ENCODE results near the gene FANCL.
"Not testable (repeated sequence)": the region's sequence is repeated elsewhere in the genome, so short reads cannot be mapped to it uniquely, and the experiment has no call there.

FANCL gene

DNA sequence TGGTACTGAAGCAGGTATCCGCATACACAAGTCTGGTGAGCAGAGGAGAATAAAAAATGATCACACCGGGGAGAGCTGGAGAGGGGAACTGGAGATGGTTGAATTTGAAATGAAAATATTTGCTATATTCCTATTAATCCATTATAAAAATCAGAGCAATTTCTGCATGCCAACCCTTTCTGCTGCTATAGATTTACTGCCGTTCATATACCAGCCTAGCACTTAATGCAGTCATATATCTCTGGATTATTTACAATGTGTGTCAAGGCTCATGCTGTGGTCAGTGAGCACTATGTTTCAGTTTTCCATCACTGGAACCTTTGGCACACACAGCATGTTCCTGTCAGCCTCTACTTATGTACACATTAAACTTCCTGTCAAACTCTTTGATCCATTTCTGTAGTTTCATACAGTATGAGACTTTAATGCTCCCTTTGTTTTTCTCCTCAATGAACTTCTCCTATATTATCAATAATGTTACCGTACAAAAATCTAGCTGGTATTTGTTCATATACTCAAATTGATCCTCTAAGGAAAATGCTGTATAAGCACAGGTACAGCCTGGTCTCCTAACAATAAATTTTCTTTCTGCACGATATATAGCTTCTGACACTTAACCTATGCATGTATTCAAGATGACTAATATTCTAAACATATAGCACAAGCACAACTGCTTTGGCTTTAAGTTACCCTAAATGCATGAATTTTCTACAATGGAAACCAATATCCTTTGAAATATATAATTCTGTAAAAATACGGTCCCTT, 36.7 kb downstream of the FANCL start:
- DNase-seq = no peak

DNA sequence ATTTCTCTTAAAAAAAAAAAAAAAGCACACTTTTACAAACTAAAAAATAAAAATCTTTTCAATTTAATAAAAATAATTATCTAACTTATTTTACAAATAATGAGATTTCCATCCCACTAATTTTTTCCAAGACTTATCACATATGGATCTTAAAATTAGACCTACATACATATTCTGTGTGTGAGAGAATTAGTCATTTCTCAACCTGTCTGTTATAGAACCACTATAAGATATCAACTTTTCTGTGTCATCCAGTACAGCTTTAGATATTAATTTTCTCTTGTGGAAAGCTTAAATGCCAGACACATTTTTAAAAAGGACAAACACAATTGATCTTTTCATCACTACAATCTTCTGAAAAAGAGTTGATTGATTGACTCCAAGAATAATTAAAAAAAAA, 38.1 kb downstream of the FANCL start:
- no peak for DNase-seq

DNA sequence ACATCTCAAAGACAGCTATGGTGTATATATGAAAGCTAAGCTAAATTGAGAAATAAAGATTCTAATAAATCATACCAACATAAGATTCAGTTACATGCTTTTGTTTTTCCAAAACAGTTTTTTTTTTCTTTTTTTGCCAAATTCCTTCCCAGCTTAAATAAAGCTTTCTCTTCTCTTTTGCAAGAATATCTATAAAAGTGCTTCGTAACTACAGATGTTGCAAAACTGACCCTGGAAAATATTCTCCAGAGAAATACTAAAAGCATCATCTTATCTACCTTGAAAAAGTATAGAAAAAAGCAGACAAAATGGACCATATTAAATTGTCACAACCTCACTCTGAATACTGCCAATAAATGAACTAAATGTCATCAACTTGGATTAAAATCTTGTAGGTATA, 38.7 kb downstream of the FANCL start:
- no peak for DNase-seq

GRCh38 chr2:58197894-58198293, 43.2 kb downstream of the FANCL start:
- DNase-seq = no peak

- DNase-seq = no peak
These were observed 45.5 kb downstream of the FANCL start for GRCh38 chr2:58195662-58196061.

- DNase-seq = no peak
These were observed 46.7 kb downstream of the FANCL start for GRCh38 chr2:58194458-58194857.

DNA sequence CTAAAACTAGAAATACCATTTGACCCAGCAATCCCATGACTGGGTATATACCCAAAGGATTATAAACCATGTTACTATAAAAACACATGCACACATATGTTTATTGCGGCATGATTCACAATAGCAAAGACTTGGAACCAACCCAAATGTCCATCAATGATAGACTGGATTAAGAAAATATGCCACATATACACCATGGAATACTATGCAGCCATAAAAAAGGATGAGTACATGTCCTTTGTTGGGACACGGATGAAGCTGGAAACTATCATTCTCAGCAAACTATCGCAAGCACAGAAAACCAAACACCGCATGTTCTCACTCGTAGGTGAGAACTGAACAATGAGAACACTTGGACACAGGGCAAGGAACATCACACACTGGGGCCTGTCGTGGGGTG, 54.1 kb downstream of the FANCL start:
- not testable (repeated sequence) for DNase-seq

- no peak for DNase-seq
These were observed 54.6 kb downstream of the FANCL start for GRCh38 chr2:58186501-58186900.

- DNase-seq = no peak
These were observed 58.6 kb downstream of the FANCL start for GRCh38 chr2:58182527-58182926.

DNA sequence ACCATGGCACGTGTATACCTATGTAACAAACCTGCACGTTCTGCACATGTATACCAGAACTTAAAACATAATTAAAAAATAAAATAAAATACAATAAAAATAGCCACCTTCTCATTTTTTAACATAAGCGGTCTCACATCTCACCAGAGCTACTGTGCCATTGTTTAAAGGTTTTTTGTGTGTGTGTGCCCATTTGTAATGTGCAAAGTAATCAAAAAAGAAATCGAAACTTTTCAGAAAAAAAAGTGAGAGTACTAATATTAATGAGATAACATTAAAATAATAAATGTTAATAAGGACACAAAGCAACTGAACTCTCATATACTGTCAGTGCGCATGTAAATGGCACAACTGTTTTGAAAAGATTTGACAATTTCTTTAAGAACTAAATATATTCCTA, 60.5 kb downstream of the FANCL start:
- no peak for DNase-seq

DNA sequence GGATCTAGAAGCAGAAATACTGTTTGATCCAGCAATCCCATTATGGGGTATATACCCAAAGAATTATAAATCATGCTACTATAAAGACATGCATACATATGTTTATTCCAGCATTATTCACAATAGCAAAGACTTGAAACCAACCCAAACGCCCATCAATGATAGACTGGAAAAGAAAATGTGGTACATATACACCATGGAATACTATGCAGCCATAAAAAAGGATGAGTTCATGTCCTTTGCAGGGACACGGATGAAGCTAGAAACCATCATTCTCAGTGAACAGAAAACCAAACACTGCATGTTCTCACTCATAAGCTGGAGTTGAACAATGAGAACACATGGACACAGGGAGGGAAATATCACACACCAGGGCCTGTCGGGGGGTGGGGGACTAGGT, 61.0 kb downstream of the FANCL start:
- DNase-seq = not testable (repeated sequence)

GRCh38 chr2:58177187-58177586, 63.9 kb downstream of the FANCL start:
- DNase-seq = not testable (repeated sequence)

DNA sequence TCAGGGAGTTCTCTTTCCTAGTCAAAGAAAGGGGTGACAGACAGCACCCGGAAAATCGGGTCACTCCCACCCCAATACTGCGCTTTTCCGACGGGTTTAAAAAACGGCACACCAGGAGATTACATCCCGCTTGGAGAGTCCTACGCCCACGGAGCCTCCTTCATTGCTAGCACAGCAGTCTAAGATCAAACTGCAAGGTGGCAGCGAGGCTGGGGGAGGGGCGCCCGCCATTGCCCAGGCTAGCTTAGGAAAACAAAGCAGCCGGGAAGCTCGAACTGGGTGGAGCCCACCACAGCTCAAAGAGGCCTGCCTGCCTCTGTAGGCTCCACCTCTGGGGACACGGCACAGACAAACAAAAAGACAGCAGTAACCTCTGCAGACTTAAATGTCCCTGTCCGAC, 69.3 kb downstream of the FANCL start:
- DNase-seq = not testable (repeated sequence)

- not testable (repeated sequence) for DNase-seq
These were observed 70.7 kb downstream of the FANCL start for GRCh38 chr2:58170334-58170933.

DNA sequence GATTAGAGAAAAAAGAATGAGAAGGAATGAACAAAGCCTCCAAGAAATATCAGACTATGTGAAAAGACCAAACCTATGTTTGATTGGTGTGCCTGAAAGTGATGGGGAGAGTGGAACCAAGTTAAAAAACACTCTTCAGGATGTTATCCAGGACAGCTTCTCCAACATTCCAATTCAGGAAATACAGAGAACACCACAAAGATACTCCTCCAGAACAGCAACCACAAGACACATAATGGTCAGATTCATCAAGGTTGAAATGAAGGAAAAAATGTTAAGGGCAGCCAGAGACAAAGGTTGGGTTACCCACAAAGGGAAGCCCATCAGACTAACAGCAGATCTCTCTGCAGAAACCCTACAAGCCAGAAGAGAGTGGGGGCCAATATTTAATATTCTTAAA, 71.3 kb downstream of the FANCL start:
- DNase-seq = not testable (repeated sequence)

DNA sequence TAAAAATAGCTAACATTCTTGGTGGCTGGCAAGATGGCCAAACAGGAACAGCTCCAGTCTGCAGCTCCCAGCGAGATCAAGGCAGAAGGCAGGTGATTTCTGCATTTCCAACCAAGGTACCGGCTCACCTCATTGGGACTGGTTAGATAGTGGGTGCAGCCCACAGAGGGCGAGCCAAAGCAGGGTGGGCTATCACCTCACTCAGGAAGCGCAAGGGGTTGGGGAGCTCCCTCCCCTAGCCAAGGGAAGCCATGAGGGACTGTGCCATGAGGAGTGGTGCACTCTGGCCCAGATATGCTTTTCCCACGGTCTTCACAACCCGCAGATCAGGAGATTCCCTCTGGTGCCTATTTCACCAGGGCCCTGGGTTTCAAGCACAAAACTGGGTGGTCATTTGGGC, 73.0 kb downstream of the FANCL start:
- not testable (repeated sequence) for DNase-seq

GRCh38 chr2:58163913-58164312, 77.2 kb downstream of the FANCL start:
- no peak for DNase-seq

DNA sequence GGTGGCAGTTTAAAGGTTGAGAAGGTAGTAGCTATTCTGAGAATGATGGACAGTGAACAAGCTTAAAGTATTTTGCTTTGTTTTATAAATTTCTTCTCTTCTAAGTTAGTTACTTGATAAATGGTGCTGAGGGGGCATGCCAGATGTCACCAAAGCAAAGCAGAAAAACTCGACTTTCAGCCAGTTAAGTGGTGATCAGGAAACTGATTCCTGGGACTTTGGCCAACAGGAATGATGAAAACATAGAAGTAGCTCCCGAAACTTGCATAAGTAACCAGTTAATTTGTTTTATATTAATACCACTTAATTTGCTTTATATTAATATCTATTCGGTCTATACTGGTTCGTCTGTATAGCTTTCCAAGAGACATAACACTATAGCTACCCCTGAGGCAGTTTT, 82.6 kb downstream of the FANCL start:
- DNase-seq = no peak

DNA sequence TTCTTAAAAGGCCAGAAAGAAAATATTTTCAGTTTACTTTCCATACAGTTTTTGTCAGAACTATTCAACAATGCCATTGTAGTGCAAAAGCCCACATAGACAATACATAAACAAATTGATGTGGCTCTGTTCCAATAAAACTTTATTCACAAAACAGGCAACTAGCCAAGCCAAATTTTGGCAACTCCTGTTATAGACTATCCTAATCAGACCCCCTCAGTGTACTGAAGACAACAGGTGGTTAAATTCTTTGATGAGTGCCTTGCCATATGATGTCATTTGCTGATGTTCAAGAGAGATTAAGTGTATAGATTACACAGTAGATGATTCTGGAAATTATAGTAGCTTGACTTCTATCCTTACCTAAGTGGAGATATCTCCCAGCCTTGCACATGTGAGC, 83.4 kb downstream of the FANCL start:
- DNase-seq = no peak

GRCh38 chr2:58156780-58157179, 84.3 kb downstream of the FANCL start:
- no peak for DNase-seq

DNA sequence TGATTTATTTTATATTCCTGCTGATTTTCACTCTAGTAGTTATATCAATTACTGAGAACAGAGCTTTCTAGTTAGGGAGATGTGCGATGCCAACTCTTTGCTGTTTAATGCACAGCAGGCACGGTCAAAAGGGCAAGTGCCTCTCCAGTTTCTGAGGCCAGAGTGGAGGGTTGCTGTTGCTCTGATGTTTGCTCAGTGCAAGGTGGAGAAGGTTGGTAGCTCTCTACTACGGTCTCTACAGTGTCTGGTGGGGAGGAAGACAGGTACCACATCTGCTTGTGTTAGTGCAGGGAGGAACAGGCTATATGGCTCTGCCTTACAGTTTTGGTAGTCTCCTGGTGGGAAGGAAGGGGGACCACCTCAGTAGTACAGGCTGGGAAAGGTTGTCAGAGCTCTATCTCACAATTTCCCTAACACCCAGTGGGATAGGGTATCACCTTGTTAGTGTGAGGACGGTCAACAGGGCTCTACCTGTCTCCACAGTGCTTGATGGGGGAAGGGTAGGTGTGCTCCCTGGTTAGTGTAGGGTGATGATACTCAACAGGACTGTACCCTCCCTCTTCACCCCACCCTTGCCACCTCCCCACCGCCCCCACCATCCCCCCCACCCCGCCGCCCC, 85.9 kb downstream of the FANCL start:
- DNase-seq = no peak

DNA sequence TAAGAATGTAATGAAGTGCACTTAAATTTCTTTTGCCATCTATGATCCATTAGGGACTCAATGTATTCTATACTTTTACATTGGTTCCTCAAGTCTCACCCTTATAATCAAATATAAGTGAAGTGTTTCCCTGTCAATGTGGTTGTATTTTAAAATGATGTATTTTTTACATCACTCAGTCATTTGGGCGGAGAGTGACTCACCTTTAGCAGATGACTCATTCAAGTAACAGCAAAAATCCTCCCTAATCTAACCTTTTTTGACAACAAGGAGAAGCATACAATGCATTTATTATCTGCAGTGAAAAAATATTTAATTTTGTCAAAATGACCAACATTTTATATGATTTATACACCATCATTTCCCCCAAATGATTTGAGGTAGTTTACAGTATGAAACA, 94.4 kb downstream of the FANCL start:
- DNase-seq = no peak

DNA sequence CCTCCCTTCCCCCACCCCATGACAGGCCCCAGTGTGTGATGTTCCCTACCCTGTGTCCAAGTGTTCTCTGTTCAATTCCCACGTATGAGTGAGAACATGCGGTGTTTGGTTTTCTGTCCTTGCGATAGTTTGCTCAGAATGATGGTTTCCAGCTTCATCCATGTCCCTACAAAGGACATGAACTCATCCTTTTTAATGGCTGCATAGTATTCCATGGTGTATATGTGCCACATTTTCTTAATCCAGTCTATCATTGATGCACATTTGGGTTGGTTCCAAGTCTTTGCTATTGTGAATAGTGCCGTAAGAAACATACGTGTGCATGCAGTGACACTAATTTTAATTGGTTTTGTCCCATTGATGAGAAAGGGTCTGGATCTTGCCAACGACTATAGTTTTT, 95.4 kb downstream of the FANCL start:
- DNase-seq = not testable (repeated sequence)

- no peak for DNase-seq
These were observed 100.5 kb downstream of the FANCL start for GRCh38 chr2:58140508-58141072.

All from NCI-H1436 treated with DMSO at 0.1 percent for 48 hours (cell line).